Activated CD8-positive, alpha-beta memory T cell treated with anti-CD3 and anti-CD28 coated beads, Interleukin-2, amount 50 U/mL, for 1 hour (primary cell): ENCODE measurements around the gene GNB1.

Experiments
- DNase-seq: peaks from one replicate; pipeline ENCODE4 v3.0.0-alpha.2; 2020; ENCODE audit errors: extremely low read depth

Gene GNB1

GRCh38 chr1:1910651-1911331 lies 19.9 kb upstream of the GNB1 start:
- no peak for DNase-seq

- no peak for DNase-seq
Observed at GRCh38 chr1:1910033-1910465, 19.2 kb upstream of the GNB1 start.

- DNase-seq: no peak
Observed at GRCh38 chr1:1908506-1908791, 17.6 kb upstream of the GNB1 start.

- DNase-seq: no peak
Observed at GRCh38 chr1:1907098-1907736, 16.3 kb upstream of the GNB1 start.

GRCh38 chr1:1906185-1907097 lies 15.6 kb upstream of the GNB1 start:
- DNase-seq: no peak

GRCh38 chr1:1903224-1903623 lies 12.3 kb upstream of the GNB1 start:
- no peak for DNase-seq

GRCh38 chr1:1901641-1902294 lies 10.9 kb upstream of the GNB1 start:
- DNase-seq: no peak

GRCh38 chr1:1900883-1901640 lies 10.2 kb upstream of the GNB1 start:
- no peak for DNase-seq

GRCh38 chr1:1899967-1900327 lies 9.1 kb upstream of the GNB1 start:
- no peak for DNase-seq

GRCh38 chr1:1899266-1899966 lies 8.5 kb upstream of the GNB1 start:
- DNase-seq: no peak

GRCh38 chr1:1898246-1898933 lies 7.5 kb upstream of the GNB1 start:
- DNase-seq: no peak

- no peak for DNase-seq
Observed at GRCh38 chr1:1895456-1896336, 4.8 kb upstream of the GNB1 start.

GRCh38 chr1:1895060-1895418 lies 4.2 kb upstream of the GNB1 start:
- DNase-seq: no peak

- DNase-seq: no peak
Observed at GRCh38 chr1:1894354-1895059, 3.6 kb upstream of the GNB1 start.

- no peak for DNase-seq
Observed at GRCh38 chr1:1893997-1894353, 3.1 kb upstream of the GNB1 start.

GRCh38 chr1:1893291-1893985 lies 2.6 kb upstream of the GNB1 start:
- no peak for DNase-seq

GRCh38 chr1:1892763-1893120 lies 1.9 kb upstream of the GNB1 start:
- DNase-seq: no peak

GRCh38 chr1:1892079-1892762 lies 1.3 kb upstream of the GNB1 start:
- DNase-seq: no peak
